Suprapubic skin (tissue), 4 donors: Measurements from ENCODE around the gene PIGN.

ENCODE experiments used
- EP300 ChIP-seq: sonication (generic); formaldehyde crosslinking; IDR thresholded peaks from one replicate; pipeline ENCODE4 v1.6.1; 2017; ENCODE audit warnings: antibody characterized with exemption
- POLR2A ChIP-seq, 2 donors: fragments of 450-650 bp; IDR thresholded peaks; one replicate each; pipeline ENCODE4 v1.6.1; 2017; ENCODE audit warnings: antibody characterized with exemption in 2 of 2, mild to moderate bottlenecking in 2 of 2, moderate library complexity in 2 of 2
- POLR2AphosphoS5 ChIP-seq, 3 donors: sonication (generic); formaldehyde crosslinking; IDR thresholded peaks; one replicate each; pipeline ENCODE4 v1.6.1; 2017; ENCODE audit warnings: antibody characterized with exemption in 3 of 3
- TF ChIP-seq, protein P1 (sequence below), 2 donors: fragments of 200-600 bp in 1 of 2; fragments of 450-650 bp in 1 of 2; sonication (generic) in 1 of 2; IDR thresholded peaks; one replicate each; pipeline ENCODE4 v1.5.1; 2016 to 2019; ENCODE audit warnings: antibody characterized with exemption in 2 of 2, mild to moderate bottlenecking in 1 of 2, moderate library complexity in 1 of 2

- TF ChIP-seq, protein P1, sequence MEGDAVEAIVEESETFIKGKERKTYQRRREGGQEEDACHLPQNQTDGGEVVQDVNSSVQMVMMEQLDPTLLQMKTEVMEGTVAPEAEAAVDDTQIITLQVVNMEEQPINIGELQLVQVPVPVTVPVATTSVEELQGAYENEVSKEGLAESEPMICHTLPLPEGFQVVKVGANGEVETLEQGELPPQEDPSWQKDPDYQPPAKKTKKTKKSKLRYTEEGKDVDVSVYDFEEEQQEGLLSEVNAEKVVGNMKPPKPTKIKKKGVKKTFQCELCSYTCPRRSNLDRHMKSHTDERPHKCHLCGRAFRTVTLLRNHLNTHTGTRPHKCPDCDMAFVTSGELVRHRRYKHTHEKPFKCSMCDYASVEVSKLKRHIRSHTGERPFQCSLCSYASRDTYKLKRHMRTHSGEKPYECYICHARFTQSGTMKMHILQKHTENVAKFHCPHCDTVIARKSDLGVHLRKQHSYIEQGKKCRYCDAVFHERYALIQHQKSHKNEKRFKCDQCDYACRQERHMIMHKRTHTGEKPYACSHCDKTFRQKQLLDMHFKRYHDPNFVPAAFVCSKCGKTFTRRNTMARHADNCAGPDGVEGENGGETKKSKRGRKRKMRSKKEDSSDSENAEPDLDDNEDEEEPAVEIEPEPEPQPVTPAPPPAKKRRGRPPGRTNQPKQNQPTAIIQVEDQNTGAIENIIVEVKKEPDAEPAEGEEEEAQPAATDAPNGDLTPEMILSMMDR (IDR thresholded peaks at IDR 0.05), result no peak
- TF ChIP-seq POLR2A (IDR thresholded peaks at IDR 0.05) (no peak), EP300 (no peak), POLR2AphosphoS5 (IDR thresholded peaks at IDR 0.05) (no peak)
Measured at GRCh38 chr18:62037989-62038778, 148.7 kb downstream of the PIGN start.
